Mesendoderm (in vitro differentiated cells): Measurements from ENCODE around the gene PCK2.

ENCODE experiments used
- DNase-seq: peaks from one replicate; pipeline ENCODE4 v3.0.0; 2013
- H2AK5ac ChIP-seq: 2 replicates; pipeline ENCODE4 v1.6.1; 2013; ENCODE audit warnings: low read length, inconsistent platforms
- H2BK120ac ChIP-seq: 2 replicates; pipeline ENCODE4 v1.6.1; 2013; ENCODE audit warnings: low read depth, mild to moderate bottlenecking, low read length, moderate library complexity, mixed read lengths
- H2BK15ac ChIP-seq: replicated peaks from 2 replicates; pipeline ENCODE4 v1.6.1; 2013; ENCODE audit warnings: low read depth, mild to moderate bottlenecking, moderate library complexity
- H2BK5ac ChIP-seq: 2 replicates; pipeline ENCODE4 v1.6.1; 2013; ENCODE audit warnings: low read length, inconsistent platforms
- H3K18ac ChIP-seq: 2 replicates; pipeline ENCODE4 v1.6.1; 2013; ENCODE audit warnings: mild to moderate bottlenecking, low read length, mixed read lengths
- H3K23ac ChIP-seq: one replicate; pipeline ENCODE4 v1.6.1; 2013; ENCODE audit warnings: low read length
- H3K27ac ChIP-seq: 2 replicates; pipeline ENCODE4 v1.5.1; 2013; ENCODE audit warnings: low read depth, mild to moderate bottlenecking, inconsistent platforms, low read length, moderate library complexity
- H3K27me3 ChIP-seq: 2 replicates; pipeline ENCODE4 v1.6.1; 2013; ENCODE audit warnings: low read length, control low read depth, mild to moderate bottlenecking, inconsistent platforms; ENCODE audit not compliant: insufficient read depth, poor library complexity
- H3K36me3 ChIP-seq: 2 replicates; pipeline ENCODE4 v1.6.1; 2013; ENCODE audit warnings: low read length, inconsistent platforms; ENCODE audit not compliant: control insufficient read depth, insufficient read depth
- H3K4ac ChIP-seq: one replicate; pipeline ENCODE4 v1.6.1; 2013; ENCODE audit warnings: low read depth, mild to moderate bottlenecking, low read length, moderate library complexity
- H3K4me1 ChIP-seq: 2 replicates; pipeline ENCODE4 v1.6.1; 2013; ENCODE audit warnings: low read depth, low read length, inconsistent platforms; ENCODE audit not compliant: control insufficient read depth
- H3K4me2 ChIP-seq: 2 replicates; pipeline ENCODE4 v1.6.1; 2013; ENCODE audit warnings: low read length
- H3K4me3 ChIP-seq: 2 replicates; pipeline ENCODE4 v1.5.1; 2013; ENCODE audit warnings: mild to moderate bottlenecking, low read length
- H3K56ac ChIP-seq: one replicate; pipeline ENCODE4 v1.6.1; 2013; ENCODE audit warnings: low read length
- H3K79me1 ChIP-seq: 2 replicates; pipeline ENCODE4 v1.6.1; 2013; ENCODE audit warnings: low read length, inconsistent platforms
- H3K79me2 ChIP-seq: 2 replicates; pipeline ENCODE4 v1.6.1; 2013; ENCODE audit warnings: mild to moderate bottlenecking, low read length; ENCODE audit not compliant: control insufficient read depth, insufficient read depth
- H3K9ac ChIP-seq: 2 replicates; pipeline ENCODE4 v1.6.1; 2013; ENCODE audit warnings: low read length, inconsistent platforms
- H4K5ac ChIP-seq: one replicate; pipeline ENCODE4 v1.6.1; 2013; ENCODE audit warnings: low read length
- H4K8ac ChIP-seq: one replicate; pipeline ENCODE4 v1.6.1; 2013; ENCODE audit warnings: low read depth, mild to moderate bottlenecking, control low read depth, low read length, moderate library complexity
- WGBS: extraction: QIAGEN DNeasy Blood & Tissue Kit; methylation state at CpG from one replicate; pipeline ENCODE4 v1.1.7; 2013; ENCODE audit warnings: low lambda C conversion rate, missing lambda C conversion rate; ENCODE audit not compliant: insufficient coverage; ENCODE audit errors: extremely low coverage; 5-methylcytosine and 5-hydroxymethylcytosine counted together

PCK2 gene

DNA sequence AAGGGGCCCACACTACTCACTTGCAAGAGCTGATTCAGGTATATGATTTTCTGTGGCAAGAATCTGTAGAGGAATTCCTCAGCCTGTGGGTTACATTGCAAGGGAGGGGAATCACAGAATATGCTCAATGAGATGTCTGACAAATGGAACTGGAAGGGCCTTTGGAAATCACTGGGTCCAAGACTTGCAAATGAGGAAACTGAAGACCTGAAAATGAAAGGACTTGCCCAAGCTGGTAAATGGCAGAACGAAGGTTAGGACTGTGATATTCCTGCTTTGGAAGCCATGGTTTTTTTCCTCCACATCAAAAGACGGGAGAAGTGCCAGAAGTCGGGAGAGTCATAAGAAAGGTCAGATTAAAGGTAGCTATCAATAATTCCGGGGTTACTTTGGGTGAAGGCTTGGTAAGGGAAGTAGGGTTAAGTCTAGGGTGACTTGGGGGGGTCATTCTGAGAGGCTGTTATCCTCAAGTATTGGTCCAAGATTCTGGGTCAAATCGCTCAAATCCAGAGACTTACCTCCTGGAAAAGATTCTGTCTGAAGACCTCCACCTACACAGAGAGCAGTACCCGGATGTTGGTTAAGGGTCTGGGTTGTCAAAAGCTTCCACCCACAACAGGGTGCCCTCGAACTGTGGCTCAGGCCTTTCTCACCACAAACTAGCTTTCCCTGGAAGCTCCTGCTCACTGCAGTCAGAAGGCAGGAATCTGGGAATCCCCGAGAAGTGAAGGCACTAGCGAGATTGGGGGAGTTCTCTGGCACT is 51.8 kb downstream of the PCK2 start:
- H3K4me2 ChIP-seq: peak overlapping the region; percentile 98
- DNase-seq: no peak
- H3K23ac ChIP-seq: no peak overlapping the region
- H2BK15ac ChIP-seq: no peak overlapping the region
- H3K36me3 ChIP-seq: peaks cover 3% of the 10 kb centered on the region
- peaks cover 22% of the 10 kb centered on the region for H3K79me1 ChIP-seq
- no peak overlapping the region for H2BK120ac ChIP-seq
- no peak overlapping the region for H2AK5ac ChIP-seq
- H3K4me1 ChIP-seq: peaks cover 8% of the 10 kb centered on the region
- no peak overlapping the region for H4K8ac ChIP-seq
- no peak overlapping the region for H4K5ac ChIP-seq
- H3K56ac ChIP-seq: peak overlapping the region; percentile 96
- H3K4me3 ChIP-seq: peak overlapping the region; percentile 64
- peak overlapping the region; percentile 92 for H3K9ac ChIP-seq
- no peak overlapping the region for H3K4ac ChIP-seq
- H3K27ac ChIP-seq: no peak overlapping the region
- peak overlapping the region; percentile 47 for H2BK5ac ChIP-seq
- H3K27me3 ChIP-seq: no peaks in the 10 kb centered on the region
- no CpG with 5 or more reads among the region's 9 CpGs for WGBS
- H3K79me2 ChIP-seq: peaks cover 16% of the 10 kb centered on the region
- no peak overlapping the region for H3K18ac ChIP-seq

DNA sequence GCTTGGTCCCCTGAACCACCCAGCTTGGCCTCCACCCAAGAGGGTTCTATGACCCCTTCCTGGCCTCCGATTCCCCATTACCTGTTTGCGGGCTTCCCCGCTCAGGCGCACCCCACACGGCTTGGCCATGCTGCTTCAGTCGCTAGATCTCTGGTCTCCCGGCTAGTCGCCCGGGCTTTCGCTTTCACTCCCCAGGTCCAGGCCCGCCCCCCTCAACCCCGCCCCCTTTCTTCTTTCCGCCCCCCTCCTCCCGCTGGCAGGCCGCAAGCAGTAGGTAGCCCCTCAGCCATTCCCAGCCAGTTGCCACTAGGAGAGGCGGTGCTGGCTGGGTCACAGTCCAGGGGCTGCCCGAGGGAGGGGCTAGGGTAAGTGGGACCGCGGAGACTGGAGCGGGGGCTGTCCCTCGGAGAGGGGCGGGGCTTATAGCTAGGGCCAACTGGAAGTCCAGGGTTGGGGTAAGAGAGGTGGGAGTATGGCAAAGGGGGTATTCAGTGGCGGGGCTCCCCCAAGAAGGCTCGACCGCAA is 52.4 kb downstream of the PCK2 start, which contains the start of gene PSME2:
PSME2 (minus strand) TSS at position 158 of the 525 bp plus-strand sequence; CDS start at position 129, 29 bp downstream.
- peaks cover 16% of the 10 kb centered on the region for H3K79me2 ChIP-seq
- peak within 1 kb of the TSS; percentile 80 for H2BK5ac ChIP-seq
- peak within 1 kb of the TSS; percentile 43 for H3K18ac ChIP-seq
- H2AK5ac ChIP-seq: no peak within 1 kb of the TSS
- peak within 1 kb of the TSS; percentile 82 for H3K27ac ChIP-seq
- no peak within 1 kb of the TSS for H4K8ac ChIP-seq
- H3K27me3 ChIP-seq: no peaks in the 10 kb centered on the region
- H3K9ac ChIP-seq: peak within 1 kb of the TSS; percentile 98
- peaks cover 20% of the 10 kb centered on the region for H3K79me1 ChIP-seq
- no peak within 1 kb of the TSS for H4K5ac ChIP-seq
- H3K23ac ChIP-seq: no peak within 1 kb of the TSS
- H3K4ac ChIP-seq: no peak within 1 kb of the TSS
- H3K56ac ChIP-seq: peak within 1 kb of the TSS; percentile 98
- H3K36me3 ChIP-seq: peaks cover 8% of the 10 kb centered on the region
- DNase-seq: peak; percentile 99
- peak within 1 kb of the TSS; percentile 98 for H3K4me2 ChIP-seq
- H3K4me1 ChIP-seq: peaks cover 8% of the 10 kb centered on the region
- H2BK15ac ChIP-seq: no peak within 1 kb of the TSS
- H2BK120ac ChIP-seq: no peak within 1 kb of the TSS
- H3K4me3 ChIP-seq: peak within 1 kb of the TSS; percentile 96
- no CpG with 5 or more reads among the region's 25 CpGs for WGBS

DNA sequence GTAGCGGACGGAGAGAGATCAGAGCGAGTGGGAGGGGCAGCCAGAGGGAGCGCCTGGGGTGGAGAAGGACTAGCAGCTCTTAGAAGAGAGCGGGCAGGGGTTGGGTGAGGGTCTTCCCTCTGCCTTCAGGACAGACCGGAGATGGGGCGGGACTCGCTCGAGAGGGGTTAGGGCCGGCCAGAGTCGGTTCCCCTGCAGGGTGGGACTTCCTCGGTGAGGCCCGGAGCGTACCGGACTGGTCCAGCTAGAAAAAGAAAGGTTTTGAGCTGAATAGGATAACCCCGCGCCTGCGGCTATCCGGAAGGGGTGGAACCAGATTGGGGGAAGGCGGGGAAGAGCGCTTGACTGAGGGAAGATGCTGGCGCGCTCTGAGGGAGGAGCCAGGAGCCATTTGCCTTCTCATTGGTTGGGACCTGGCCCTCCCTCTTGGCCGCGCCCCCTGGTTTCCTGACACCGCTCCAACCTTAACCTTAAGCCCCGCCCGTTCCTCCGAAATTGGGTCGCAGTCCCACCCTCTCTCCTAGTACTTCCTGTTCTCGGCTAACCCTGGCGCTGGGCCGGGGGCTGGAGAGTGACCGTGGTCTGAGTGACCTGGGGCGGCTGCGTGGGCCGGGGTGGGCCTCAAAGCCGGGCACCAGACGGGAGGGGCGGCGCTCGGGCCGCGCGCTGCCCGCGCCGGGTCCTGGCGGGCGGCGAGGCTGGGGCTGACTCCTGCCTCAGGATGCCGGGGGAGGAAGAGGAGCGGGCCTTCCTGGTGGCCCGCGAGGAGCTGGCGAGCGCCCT is 53.1 kb downstream of the PCK2 start, which contains the start of gene RNF31:
RNF31 (plus strand) TSS at position 521 of the 783 bp plus-strand sequence; CDS start at position 722, 201 bp downstream.
- Histone ChIP-seq H4K8ac (no peak within 1 kb of the TSS), H3K36me3 (peaks cover 12% of the 10 kb centered on the region)
- no CpG with 5 or more reads among the region's 57 CpGs for WGBS

DNA sequence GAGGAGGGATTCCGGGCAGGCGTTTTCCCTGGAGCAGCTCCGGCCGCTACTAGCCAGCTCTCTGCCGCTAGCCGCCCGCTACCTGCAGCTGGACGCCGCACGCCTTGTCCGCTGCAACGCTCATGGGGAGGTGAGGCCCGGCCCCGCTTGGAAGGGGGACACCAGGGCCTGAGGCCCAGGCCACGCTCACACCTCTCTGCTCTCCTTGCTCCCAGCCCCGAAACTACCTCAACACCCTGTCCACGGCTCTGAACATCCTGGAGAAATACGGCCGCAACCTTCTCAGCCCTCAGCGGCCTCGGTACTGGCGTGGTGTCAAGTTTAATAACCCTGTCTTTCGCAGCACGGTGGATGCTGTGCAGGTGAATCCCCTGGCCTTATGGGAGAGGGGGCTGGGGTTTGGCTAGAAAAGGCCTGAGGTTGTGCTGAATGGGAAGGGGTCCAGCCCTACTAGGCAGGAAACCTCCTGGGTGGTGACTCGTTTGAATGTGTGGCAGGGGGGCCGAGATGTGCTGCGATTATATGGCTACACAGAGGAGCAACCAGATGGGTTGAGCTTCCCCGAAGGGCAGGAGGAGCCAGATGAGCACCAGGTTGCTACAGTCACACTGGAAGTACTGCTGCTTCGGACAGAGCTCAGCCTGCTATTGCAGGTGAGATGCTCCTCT is 53.8 kb downstream of the PCK2 start:
- H3K4ac ChIP-seq: no peak overlapping the region
- H3K79me2 ChIP-seq: peaks cover 16% of the 10 kb centered on the region
- H2AK5ac ChIP-seq: peak overlapping the region; percentile 38
- no peak overlapping the region for H4K8ac ChIP-seq
- H3K56ac ChIP-seq: peak overlapping the region; percentile 92
- peak; percentile 29 for DNase-seq
- H3K4me1 ChIP-seq: peaks cover 8% of the 10 kb centered on the region
- no peak overlapping the region for H2BK120ac ChIP-seq
- H3K18ac ChIP-seq: peak overlapping the region; percentile 43
- peak overlapping the region; percentile 66 for H3K23ac ChIP-seq
- H3K36me3 ChIP-seq: peaks cover 12% of the 10 kb centered on the region
- H3K27ac ChIP-seq: peak overlapping the region; percentile 46
- H4K5ac ChIP-seq: no peak overlapping the region
- peak overlapping the region; percentile 98 for H3K9ac ChIP-seq
- H3K27me3 ChIP-seq: no peaks in the 10 kb centered on the region
- H3K4me3 ChIP-seq: peak overlapping the region; percentile 78
- WGBS: no CpG with 5 or more reads among the region's 29 CpGs
- no peak overlapping the region for H2BK15ac ChIP-seq
- no peak overlapping the region for H2BK5ac ChIP-seq
- peak overlapping the region; percentile 98 for H3K4me2 ChIP-seq
- H3K79me1 ChIP-seq: peaks cover 20% of the 10 kb centered on the region

More for the DNA sequence above, 53.1 kb downstream of the PCK2 start, which contains the start of gene RNF31:
- Histone ChIP-seq H3K4me2 (peak within 1 kb of the TSS; percentile 98), H3K23ac (peak within 1 kb of the TSS; percentile 66), H3K9ac (peak within 1 kb of the TSS; percentile 98), H3K4me3 (peak within 1 kb of the TSS; percentile 96), H3K79me2 (peaks cover 16% of the 10 kb centered on the region), H3K18ac (peak within 1 kb of the TSS; percentile 43), H4K5ac (no peak within 1 kb of the TSS), H2AK5ac (peak within 1 kb of the TSS; percentile 38), H3K79me1 (peaks cover 20% of the 10 kb centered on the region), H3K27me3 (no peaks in the 10 kb centered on the region), H2BK5ac (peak within 1 kb of the TSS; percentile 80), H3K4me1 (peaks cover 8% of the 10 kb centered on the region), H3K27ac (peak within 1 kb of the TSS; percentile 82), H2BK15ac (no peak within 1 kb of the TSS), H2BK120ac (no peak within 1 kb of the TSS), H3K4ac (no peak within 1 kb of the TSS), H3K56ac (peak within 1 kb of the TSS; percentile 98)
- peak; percentile 99 for DNase-seq

DNA sequence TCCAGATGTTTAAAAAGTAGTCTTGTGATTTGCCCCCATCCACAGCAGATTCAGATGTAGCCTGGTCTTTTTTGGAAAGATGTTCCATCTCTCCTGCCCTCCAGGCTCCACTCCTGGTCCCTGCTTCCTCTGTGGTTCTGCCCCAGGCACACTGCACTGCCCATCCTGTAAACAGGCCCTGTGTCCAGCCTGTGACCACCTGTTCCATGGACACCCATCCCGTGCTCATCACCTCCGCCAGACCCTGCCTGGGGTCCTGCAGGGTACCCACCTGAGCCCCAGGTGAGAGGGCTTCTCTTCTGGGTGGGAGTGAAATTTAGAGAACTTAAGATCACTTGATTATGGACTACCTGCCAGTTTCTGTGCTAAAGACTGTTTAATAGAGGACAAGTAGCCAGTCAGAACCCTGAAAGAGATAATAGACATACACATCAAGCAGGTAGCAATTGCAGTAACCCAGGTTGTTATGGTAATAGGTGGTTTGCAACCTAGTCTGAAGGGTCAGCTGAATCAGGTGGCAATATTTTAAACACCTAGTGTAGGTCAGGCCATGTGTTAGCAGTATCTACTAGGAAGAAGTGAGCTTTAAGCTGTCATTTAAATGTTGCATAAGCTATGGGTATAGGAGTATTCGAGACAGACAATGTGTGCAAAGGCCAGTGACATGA is 55.3 kb downstream of the PCK2 start:
- Histone ChIP-seq H3K9ac (no peak overlapping the region), H3K4me2 (no peak overlapping the region), H4K8ac (no peak overlapping the region), H3K27ac (no peak overlapping the region), H3K79me2 (peaks cover 16% of the 10 kb centered on the region), H3K23ac (no peak overlapping the region), H2AK5ac (no peak overlapping the region), H2BK15ac (no peak overlapping the region), H3K56ac (no peak overlapping the region), H2BK5ac (no peak overlapping the region), H3K4me3 (no peak overlapping the region), H2BK120ac (no peak overlapping the region), H3K18ac (no peak overlapping the region), H3K4ac (no peak overlapping the region), H3K4me1 (peaks cover 8% of the 10 kb centered on the region), H3K79me1 (peaks cover 20% of the 10 kb centered on the region), H3K27me3 (no peaks in the 10 kb centered on the region), H3K36me3 (peaks cover 12% of the 10 kb centered on the region), H4K5ac (no peak overlapping the region)
- DNase-seq: no peak
- WGBS: no CpG with 5 or more reads among the region's 3 CpGs
